PC-3 (cell line): ENCODE results near the gene RHOBTB1. TPM values are rescaled to one million over a fixed set of nuclear protein-coding genes. Genes with fewer than 3 reads are reported as not detected.
A peak's percentile ranks its signal among the peaks of the same experiment; 100 is the strongest.

Experiments used
- ATAC-seq: fragments of 200-7000 bp; cut with Tn5 transposase; 2 replicates; pipeline ENCODE4 v1.9.1; 2020; ENCODE audit warnings: mild to moderate bottlenecking, moderate library complexity
- BruUV-seq: library from RNA; stranded (reverse); fragments of 400-500 nt; replicated peaks from 2 replicates; lab custom pipeline; 2021; lab: Mats Ljungman, UMichigan
- CTCF ChIA-PET: fragments of 300-600 bp; sonication (Branson Sonifier 250); formaldehyde crosslinking; loops from one replicate; lab custom pipeline; 2022; ENCODE audit warnings: antibody characterized with exemption; lab: Charles Lee
- POLR2A ChIA-PET: fragments of 300-600 bp; sonication (Branson Sonifier 250); formaldehyde crosslinking; loops from one replicate; lab custom pipeline; 2022; ENCODE audit warnings: antibody characterized with exemption; ENCODE audit not compliant: unreplicated experiment; lab: Charles Lee
- DNase-seq: peaks from one replicate; pipeline ENCODE4 v3.0.0-alpha.2; 2015
- H2AFZ ChIP-seq: fragments of 300-600 bp; sonication (generic); 2 replicates; pipeline ENCODE4 v1.6.0; 2016; ENCODE audit warnings: antibody characterized with exemption, low read length
- H3F3A ChIP-seq: fragments of 300-600 bp; sonication (generic); one replicate; pipeline ENCODE4 v1.6.0; 2017; ENCODE audit warnings: antibody characterized with exemption, low read length, control low read depth, mild to moderate bottlenecking; ENCODE audit not compliant: unreplicated experiment
- H3K27ac ChIP-seq: fragments of 300-600 bp; sonication (generic); 2 replicates; pipeline ENCODE4 v1.5.1; 2016; ENCODE audit warnings: mild to moderate bottlenecking, low read length
- H3K27me3 ChIP-seq: fragments of 300-600 bp; sonication (generic); 2 replicates; pipeline ENCODE4 v1.6.1; 2016; ENCODE audit warnings: low read length, mixed read lengths
- H3K36me3 ChIP-seq: fragments of 300-600 bp; sonication (generic); 2 replicates; pipeline ENCODE4 v1.6.1; 2016; ENCODE audit warnings: low read depth, mixed run types, low read length, mixed read lengths
- H3K4me1 ChIP-seq: fragments of 300-600 bp; sonication (generic); 2 replicates; pipeline ENCODE4 v1.5.1; 2016; ENCODE audit warnings: low read length; ENCODE audit not compliant: insufficient read depth
- H3K4me2 ChIP-seq: fragments of 300-600 bp; sonication (generic); 2 replicates; pipeline ENCODE4 v1.6.0; 2016; ENCODE audit warnings: low read length
- H3K4me3 ChIP-seq: fragments of 300-600 bp; sonication (generic); 2 replicates; pipeline ENCODE4 v1.5.1; 2016; ENCODE audit warnings: mild to moderate bottlenecking, low read length, mixed read lengths
- H3K79me2 ChIP-seq: fragments of 300-600 bp; sonication (generic); 2 replicates; pipeline ENCODE4 v1.6.1; 2017; ENCODE audit warnings: low read length, mixed read lengths
- H3K9ac ChIP-seq: fragments of 300-600 bp; sonication (generic); 2 replicates; pipeline ENCODE4 v1.6.0; 2016; ENCODE audit warnings: mild to moderate bottlenecking, low read length
- H3K9me2 ChIP-seq: fragments of 300-600 bp; sonication (generic); replicated peaks from 2 replicates; pipeline ENCODE4 v1.6.1; 2016; ENCODE audit warnings: mixed run types, low read length, mixed read lengths
- H3K9me3 ChIP-seq: fragments of 300-600 bp; sonication (generic); 2 replicates; pipeline ENCODE4 v1.6.1; 2016; ENCODE audit warnings: low read length, mixed read lengths
- H4K20me1 ChIP-seq: fragments of 300-600 bp; sonication (generic); 2 replicates; pipeline ENCODE4 v1.6.1; 2016; ENCODE audit warnings: low read length, mixed read lengths
- EZH2 ChIP-seq: fragments of 300-600 bp; sonication (generic); IDR thresholded peaks from one replicate; pipeline ENCODE4 v1.6.1; 2017; ENCODE audit warnings: antibody characterized with exemption, mild to moderate bottlenecking, low read length; ENCODE audit not compliant: unreplicated experiment
- EZH2phosphoT487 ChIP-seq: fragments of 300-600 bp; sonication (generic); IDR thresholded peaks from 2 replicates; pipeline ENCODE4 v1.6.1; 2018; ENCODE audit warnings: mild to moderate bottlenecking, antibody characterized with exemption, low read length, borderline replicate concordance
- intact Hi-C: fragments of 100-400 bp; cut with micrococcal nuclease; formaldehyde crosslinking; loops from 2 replicates; pipeline ENCODE4 v1.9.0; 2023
- total RNA-seq: library from RNA; depleted of rRNA; stranded (reverse); fragments of >200 nt; gene quantifications from 2 replicates; pipeline ENCODE4 v1.2.3, GENCODE V29; 2014
- TF ChIP-seq, protein P1 (sequence below): fragments of 300-600 bp; sonication (generic); conservative IDR thresholded peaks from 2 replicates; pipeline ENCODE4 v1.5.1; 2017; ENCODE audit warnings: antibody characterized with exemption, low read depth, mild to moderate bottlenecking, low read length

The RHOBTB1 gene
- total RNA-seq, 1 experiment from 2014 or later = 6.7 TPM

DNA sequence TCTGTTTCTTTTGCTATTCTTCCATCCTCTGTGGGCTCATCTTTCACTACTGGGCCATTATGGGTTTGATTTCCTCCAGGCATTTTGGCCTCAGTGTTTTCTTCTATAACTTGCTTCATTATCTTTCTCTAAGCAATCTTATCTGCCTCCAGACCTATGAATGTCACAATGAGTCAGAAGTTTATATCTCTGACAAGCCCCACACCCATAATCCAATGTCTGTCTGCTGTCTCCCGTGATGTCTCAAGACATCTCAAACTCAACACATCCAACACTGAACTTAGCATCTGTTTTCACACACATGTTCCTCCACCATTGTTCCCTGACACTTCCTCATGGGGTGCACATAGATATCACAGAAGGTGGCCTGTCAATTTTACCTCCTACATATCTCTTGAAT is 46.7 kb upstream of the RHOBTB1 start:
- BruUV-seq = no TSS peak
- no peak overlapping the region for H3K4me2 ChIP-seq

DNA sequence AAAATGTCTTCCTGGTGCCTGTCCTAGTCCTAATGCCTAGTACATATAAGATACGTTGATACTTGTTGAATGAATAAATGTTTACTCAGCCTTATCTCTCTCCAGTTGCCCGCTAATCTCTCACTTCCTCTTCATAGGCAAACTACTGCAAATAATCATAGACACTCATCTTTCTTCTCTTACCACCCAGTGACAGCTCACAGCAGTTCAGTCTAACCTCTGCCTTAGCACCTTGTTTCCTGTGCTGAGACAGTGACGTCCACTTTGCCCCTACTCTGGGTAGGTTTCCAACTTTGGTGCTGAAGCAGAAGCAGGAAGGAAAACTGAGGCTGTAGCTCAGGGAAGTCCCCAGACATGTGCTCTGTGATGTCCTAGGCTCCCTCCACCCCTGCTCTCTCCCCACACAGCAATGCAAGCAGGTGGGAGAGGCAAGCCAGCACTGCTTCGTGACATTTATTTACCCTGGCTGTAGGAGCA is 45.5 kb upstream of the RHOBTB1 start:
- Histone ChIP-seq H3K4me1 (peaks cover 12% of the 10 kb centered on the region), H3K4me3 (no peak overlapping the region), H4K20me1 (no peaks in the 10 kb centered on the region), H3K9me2 (no peaks in the 10 kb centered on the region), H3K9me3 (no peaks in the 10 kb centered on the region), H3F3A (no peaks in the 10 kb centered on the region), H3K27ac (0 out of 2 replicates have a peak overlapping the region, but pooled peaks have one; percentile 6), H3K9ac (no peak overlapping the region), H3K79me2 (no peaks in the 10 kb centered on the region), H3K27me3 (no peaks in the 10 kb centered on the region), H3K4me2 (peak overlapping the region; percentile 46), H2AFZ (peak overlapping the region; percentile 12; the same call in 1 of the 2 replicates), H3K36me3 (no peaks in the 10 kb centered on the region)
- POLR2A ChIA-PET = no interaction called here
- intact Hi-C loops = no loop called here
- peak; percentile 90 for DNase-seq
- TF ChIP-seq, protein P1, sequence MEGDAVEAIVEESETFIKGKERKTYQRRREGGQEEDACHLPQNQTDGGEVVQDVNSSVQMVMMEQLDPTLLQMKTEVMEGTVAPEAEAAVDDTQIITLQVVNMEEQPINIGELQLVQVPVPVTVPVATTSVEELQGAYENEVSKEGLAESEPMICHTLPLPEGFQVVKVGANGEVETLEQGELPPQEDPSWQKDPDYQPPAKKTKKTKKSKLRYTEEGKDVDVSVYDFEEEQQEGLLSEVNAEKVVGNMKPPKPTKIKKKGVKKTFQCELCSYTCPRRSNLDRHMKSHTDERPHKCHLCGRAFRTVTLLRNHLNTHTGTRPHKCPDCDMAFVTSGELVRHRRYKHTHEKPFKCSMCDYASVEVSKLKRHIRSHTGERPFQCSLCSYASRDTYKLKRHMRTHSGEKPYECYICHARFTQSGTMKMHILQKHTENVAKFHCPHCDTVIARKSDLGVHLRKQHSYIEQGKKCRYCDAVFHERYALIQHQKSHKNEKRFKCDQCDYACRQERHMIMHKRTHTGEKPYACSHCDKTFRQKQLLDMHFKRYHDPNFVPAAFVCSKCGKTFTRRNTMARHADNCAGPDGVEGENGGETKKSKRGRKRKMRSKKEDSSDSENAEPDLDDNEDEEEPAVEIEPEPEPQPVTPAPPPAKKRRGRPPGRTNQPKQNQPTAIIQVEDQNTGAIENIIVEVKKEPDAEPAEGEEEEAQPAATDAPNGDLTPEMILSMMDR = no peak
- TF ChIP-seq EZH2 = no peak
- TF ChIP-seq EZH2phosphoT487 = no peak
- no TSS peak for BruUV-seq
- CTCF ChIA-PET = interaction anchor here (0.5 kb wide), 1 partner anchor 370 kb away, joined by 6 read pairs; no protein-coding TSS in a partner anchor
- ATAC-seq = peak; percentile 93

More for the DNA sequence above, 46.7 kb upstream of the RHOBTB1 start:
- H3K27ac ChIP-seq = no peak overlapping the region
- intact Hi-C loops = no loop called here
- DNase-seq (no peak), ATAC-seq (no peak)
- no peak overlapping the region for H3K4me3 ChIP-seq
- H3K79me2 ChIP-seq = no peaks in the 10 kb centered on the region
- no peak overlapping the region for H2AFZ ChIP-seq
- TF ChIP-seq, protein P1 = no peak
- TF ChIP-seq EZH2phosphoT487 (no peak), EZH2 (no peak)
- no peaks in the 10 kb centered on the region for H3K36me3 ChIP-seq
- no peaks in the 10 kb centered on the region for H3K9me2 ChIP-seq
- ChIA-PET CTCF (no interaction called here), POLR2A (no interaction called here)
- no peaks in the 10 kb centered on the region for H3F3A ChIP-seq
- H3K9ac ChIP-seq = no peak overlapping the region
- H3K27me3 ChIP-seq = no peaks in the 10 kb centered on the region
- no peaks in the 10 kb centered on the region for H4K20me1 ChIP-seq
- no peaks in the 10 kb centered on the region for H3K9me3 ChIP-seq
- H3K4me1 ChIP-seq = peaks cover 12% of the 10 kb centered on the region

DNA sequence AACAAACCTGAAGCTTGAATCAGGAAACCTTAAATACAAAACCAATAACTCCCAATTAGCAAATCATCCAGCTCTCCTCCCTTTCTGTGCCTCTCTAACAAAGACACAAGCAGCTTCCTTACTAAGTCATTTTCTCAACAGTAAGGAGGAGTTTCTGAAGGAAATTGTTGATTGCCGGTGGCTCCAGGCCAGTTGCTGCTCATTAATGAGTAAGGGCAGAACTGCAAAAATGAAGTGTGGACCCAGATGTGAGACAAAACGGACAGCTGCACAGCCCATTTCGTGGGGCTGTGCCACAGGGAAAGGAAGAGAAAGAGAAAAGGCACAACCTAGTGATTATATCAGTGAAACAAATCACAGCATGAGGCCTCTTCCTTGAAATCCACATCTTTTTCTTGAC is 42.8 kb upstream of the RHOBTB1 start:
- no peaks in the 10 kb centered on the region for H3K9me2 ChIP-seq
- peaks cover 12% of the 10 kb centered on the region for H3K4me1 ChIP-seq
- ChIA-PET CTCF (no interaction called here), POLR2A (no interaction called here)
- no peak overlapping the region for H2AFZ ChIP-seq
- H4K20me1 ChIP-seq = no peaks in the 10 kb centered on the region
- intact Hi-C loops = no loop called here
- no peak for TF ChIP-seq EZH2
- TF ChIP-seq, protein P1 = no peak
- TF ChIP-seq EZH2phosphoT487 = no peak
- no peak overlapping the region for H3K27ac ChIP-seq
- no peaks in the 10 kb centered on the region for H3K79me2 ChIP-seq
- no peaks in the 10 kb centered on the region for H3K27me3 ChIP-seq
- no peaks in the 10 kb centered on the region for H3K36me3 ChIP-seq
- DNase-seq = no peak
- H3K9me3 ChIP-seq = no peaks in the 10 kb centered on the region
- no peak overlapping the region for H3K4me3 ChIP-seq
- H3F3A ChIP-seq = no peaks in the 10 kb centered on the region
- ATAC-seq = no peak
- no peak overlapping the region for H3K9ac ChIP-seq
- no peak overlapping the region for H3K4me2 ChIP-seq
- no TSS peak for BruUV-seq
